OCI-LY1 (cell line): Measurements from ENCODE around the gene PPP1R2B.
"Not testable (repeated sequence)": the region's sequence is repeated elsewhere in the genome, so short reads cannot be mapped to it uniquely, and the experiment has no call there.

Experiments used
- H2AFZ ChIP-seq: fragments of 200-600 bp; sonication (generic), shearing (Covaris generic); 2 replicates; pipeline ENCODE4 v1.6.0; 2014; ENCODE audit warnings: antibody characterized with exemption, mild to moderate bottlenecking, low read length
- H3F3A ChIP-seq: fragments of 200-600 bp; sonication (generic), shearing (Covaris generic); 2 replicates; pipeline ENCODE4 v1.6.0; 2014; ENCODE audit warnings: mild to moderate bottlenecking, antibody characterized with exemption, low read length, moderate library complexity; ENCODE audit not compliant: insufficient read depth
- H3K27ac ChIP-seq: fragments of 200-600 bp; sonication (generic); 2 replicates; pipeline ENCODE4 v1.5.1; 2014; ENCODE audit warnings: low read length, mixed run types, mild to moderate bottlenecking, low read depth; ENCODE audit not compliant: poor library complexity, severe bottlenecking
- H3K27me3 ChIP-seq: fragments of 200-600 bp; sonication (generic); 2 replicates; pipeline ENCODE4 v1.6.0; 2014; ENCODE audit warnings: antibody characterized with exemption, mild to moderate bottlenecking, low read length, moderate library complexity; ENCODE audit not compliant: insufficient read depth
- H3K36me3 ChIP-seq: fragments of 200-600 bp; sonication (generic); 2 replicates; pipeline ENCODE4 v1.6.1; 2014; ENCODE audit warnings: mild to moderate bottlenecking, antibody characterized with exemption, low read length, moderate library complexity, mixed read lengths; ENCODE audit not compliant: insufficient read depth
- H3K4me1 ChIP-seq: fragments of 200-600 bp; sonication (generic); 2 replicates; pipeline ENCODE4 v1.5.1; 2014; ENCODE audit warnings: mild to moderate bottlenecking, low read length, moderate library complexity; ENCODE audit not compliant: insufficient read depth, severe bottlenecking
- H3K4me2 ChIP-seq: fragments of 200-600 bp; sonication (generic), shearing (Covaris generic); 2 replicates; pipeline ENCODE4 v1.6.1; 2014; ENCODE audit warnings: low read length
- H3K4me3 ChIP-seq: fragments of 200-600 bp; sonication (generic); 2 replicates; pipeline ENCODE4 v1.5.1; 2014; ENCODE audit warnings: low read length, low read depth, mild to moderate bottlenecking, mixed read lengths; ENCODE audit not compliant: poor library complexity, severe bottlenecking
- H3K79me2 ChIP-seq: fragments of 200-600 bp; shearing (Covaris generic); 2 replicates; pipeline ENCODE4 v1.6.1; 2016; ENCODE audit warnings: mixed run types, low read length, mixed read lengths; ENCODE audit not compliant: insufficient read depth
- H3K9ac ChIP-seq: fragments of 200-600 bp; sonication (generic), shearing (Covaris generic); 2 replicates; pipeline ENCODE4 v1.6.1; 2014; ENCODE audit warnings: mild to moderate bottlenecking, low read length, mixed read lengths
- H3K9me2 ChIP-seq: fragments of 200-600 bp; sonication (generic), shearing (Covaris generic); 2 replicates; pipeline ENCODE4 v1.6.1; 2014; ENCODE audit warnings: low read depth, mild to moderate bottlenecking, low read length, mixed read lengths
- H3K9me3 ChIP-seq: fragments of 200-600 bp; shearing (Covaris generic); 2 replicates; pipeline ENCODE4 v1.6.1; 2014; ENCODE audit warnings: low read length, mixed read lengths
- H4K20me1 ChIP-seq: fragments of 200-600 bp; sonication (generic), shearing (Covaris generic); 2 replicates; pipeline ENCODE4 v1.6.0; 2016; ENCODE audit warnings: mild to moderate bottlenecking, low read length; ENCODE audit not compliant: insufficient read depth
- CTCF ChIP-seq: fragments of 200-600 bp; sonication (generic), shearing (Covaris generic); IDR thresholded peaks from 2 replicates; pipeline ENCODE4 v1.5.1; 2017; ENCODE audit warnings: mild to moderate bottlenecking, antibody characterized with exemption, low read length, moderate library complexity, mixed read lengths
- EZH2 ChIP-seq: fragments of 200-600 bp; sonication (generic), shearing (Covaris generic); IDR thresholded peaks from 2 replicates; pipeline ENCODE4 v1.8.0; 2017; ENCODE audit warnings: borderline replicate concordance, mixed run types, mild to moderate bottlenecking, antibody characterized with exemption, low read length, moderate library complexity, mixed read lengths

The PPP1R2B gene

GRCh38 chr5:156851880-156852279, 1.8 kb downstream of the PPP1R2B start:
- H3K9me3 ChIP-seq, result no peaks in the 10 kb centered on the region
- H3K9me2 ChIP-seq, result no peaks in the 10 kb centered on the region
- no peak overlapping the region for H3K4me3 ChIP-seq
- H3K4me2 ChIP-seq, result no peak overlapping the region
- H3K27ac ChIP-seq, result no peak overlapping the region
- no peaks in the 10 kb centered on the region for H3K79me2 ChIP-seq
- H3K4me1 ChIP-seq, result no peaks in the 10 kb centered on the region
- H3K36me3 ChIP-seq, result no peaks in the 10 kb centered on the region
- H3K9ac ChIP-seq, result no peak overlapping the region
- no peaks in the 10 kb centered on the region for H3K27me3 ChIP-seq
- no peak for TF ChIP-seq CTCF
- TF ChIP-seq EZH2, result no peak
- H4K20me1 ChIP-seq, result no peaks in the 10 kb centered on the region
- H2AFZ ChIP-seq, result no peak overlapping the region
- H3F3A ChIP-seq, result no peaks in the 10 kb centered on the region

- not testable (repeated sequence) for H3F3A ChIP-seq, H3K9me3 ChIP-seq, H3K4me3 ChIP-seq, H3K36me3 ChIP-seq, H3K4me2 ChIP-seq, H3K9ac ChIP-seq, H2AFZ ChIP-seq, H3K27ac ChIP-seq, H3K4me1 ChIP-seq, H3K79me2 ChIP-seq, H3K9me2 ChIP-seq, H4K20me1 ChIP-seq, H3K27me3 ChIP-seq
These were observed 3.0 kb downstream of the PPP1R2B start for GRCh38 chr5:156853055-156853454.

- Histone ChIP-seq H3K9ac (no peak overlapping the region), H3F3A (no peaks in the 10 kb centered on the region), H3K4me1 (no peaks in the 10 kb centered on the region), H3K27ac (no peak overlapping the region), H3K27me3 (no peaks in the 10 kb centered on the region), H3K9me3 (no peaks in the 10 kb centered on the region), H3K79me2 (no peaks in the 10 kb centered on the region), H2AFZ (no peak overlapping the region), H4K20me1 (no peaks in the 10 kb centered on the region), H3K9me2 (no peaks in the 10 kb centered on the region), H3K4me3 (no peak overlapping the region), H3K36me3 (no peaks in the 10 kb centered on the region), H3K4me2 (no peak overlapping the region)
- TF ChIP-seq CTCF (no peak), EZH2 (no peak)
These were observed 15.3 kb downstream of the PPP1R2B start for GRCh38 chr5:156865427-156865826.

GRCh38 chr5:156870498-156870839, 20.4 kb downstream of the PPP1R2B start:
- Histone ChIP-seq H3K27me3 (no peaks in the 10 kb centered on the region), H3K9ac (no peak overlapping the region), H3K27ac (no peak overlapping the region), H3K9me2 (no peaks in the 10 kb centered on the region), H3F3A (no peaks in the 10 kb centered on the region), H3K4me3 (no peak overlapping the region), H3K79me2 (no peaks in the 10 kb centered on the region), H3K36me3 (no peaks in the 10 kb centered on the region), H2AFZ (no peak overlapping the region), H4K20me1 (no peaks in the 10 kb centered on the region), H3K9me3 (no peaks in the 10 kb centered on the region), H3K4me2 (no peak overlapping the region), H3K4me1 (no peaks in the 10 kb centered on the region)
- TF ChIP-seq CTCF (no peak), EZH2 (no peak)
